Measurements from ENCODE around the gene KNDC1. TPM values are rescaled to one million over a fixed set of nuclear protein-coding genes. Genes with fewer than 3 reads are reported as not detected.

Gene KNDC1
- total and polyA plus RNA-seq, 2 of the 13 experiments (the other 11 are each of a cell fraction or from before 2014, with no cell fraction given) = 0.69 TPM; not detected in 1

GRCh38 chr10:133132473-133133291 is 27.3 kb upstream of the KNDC1 start (continued):
- TF ChIP-seq ZNF687 (CRISPR knock-in tag; IDR thresholded peaks at IDR 0.05) (no peak), RELA (CRISPR knock-in tag; IDR thresholded peaks at IDR 0.05) (no peak), TBL1XR1 (IDR thresholded peaks at IDR 0.05; ENCODE audit: borderline replicate concordance, low read length, partially characterized antibody) (no peak), DMAP1 (CRISPR knock-in tag; IDR thresholded peaks at IDR 0.05) (no peak), ZNF569 (CRISPR knock-in tag; IDR thresholded peaks at IDR 0.05; ENCODE audit: borderline replicate concordance) (no peak), MAZ (IDR thresholded peaks at IDR 0.05; ENCODE audit: borderline replicate concordance, low read depth, low read length) (no peak), MAZ (CRISPR knock-in tag; IDR thresholded peaks at IDR 0.05; ENCODE audit: low read depth) (no peak), ZNF501 (CRISPR knock-in tag; IDR thresholded peaks at IDR 0.05) (no peak), TGIF2 (CRISPR knock-in tag; IDR thresholded peaks at IDR 0.05) (no peak), ETV5 (CRISPR knock-in tag; IDR thresholded peaks at IDR 0.05; ENCODE audit: borderline replicate concordance) (no peak), DRAP1 (CRISPR knock-in tag; IDR thresholded peaks at IDR 0.05) (no peak), THAP8 (CRISPR knock-in tag; IDR thresholded peaks at IDR 0.05; ENCODE audit: borderline replicate concordance) (no peak), LBX2 (CRISPR knock-in tag; IDR thresholded peaks at IDR 0.05; ENCODE audit: borderline replicate concordance) (no peak)

Measured in HepG2 (cell line).